HuH-7 (cell line): ENCODE results near the gene NR6A1.

ENCODE experiments used
- DNase-seq: peaks from one replicate; pipeline ENCODE4 v3.0.0; 2011; ENCODE audit warnings: low spot score

Gene NR6A1

DNA sequence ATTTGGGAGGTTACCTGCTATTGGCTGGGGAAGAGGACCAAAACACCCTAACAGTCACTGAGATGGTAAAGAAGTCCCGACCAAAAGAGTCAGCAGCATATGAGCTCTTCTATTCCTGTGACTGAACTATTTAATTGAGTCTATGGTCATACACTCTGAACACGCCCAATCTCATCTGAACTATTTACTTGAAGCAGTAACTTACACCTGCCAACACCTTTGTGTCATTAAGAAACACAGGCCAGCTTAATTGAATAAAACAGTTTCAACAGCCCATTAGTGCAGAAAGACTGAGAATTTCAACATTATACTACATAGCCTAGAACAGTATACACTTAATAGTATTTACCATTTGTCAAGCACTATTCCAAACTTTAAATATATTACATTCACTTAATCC is 47.8 kb downstream of the NR6A1 start:
- DNase-seq: no peak

DNA sequence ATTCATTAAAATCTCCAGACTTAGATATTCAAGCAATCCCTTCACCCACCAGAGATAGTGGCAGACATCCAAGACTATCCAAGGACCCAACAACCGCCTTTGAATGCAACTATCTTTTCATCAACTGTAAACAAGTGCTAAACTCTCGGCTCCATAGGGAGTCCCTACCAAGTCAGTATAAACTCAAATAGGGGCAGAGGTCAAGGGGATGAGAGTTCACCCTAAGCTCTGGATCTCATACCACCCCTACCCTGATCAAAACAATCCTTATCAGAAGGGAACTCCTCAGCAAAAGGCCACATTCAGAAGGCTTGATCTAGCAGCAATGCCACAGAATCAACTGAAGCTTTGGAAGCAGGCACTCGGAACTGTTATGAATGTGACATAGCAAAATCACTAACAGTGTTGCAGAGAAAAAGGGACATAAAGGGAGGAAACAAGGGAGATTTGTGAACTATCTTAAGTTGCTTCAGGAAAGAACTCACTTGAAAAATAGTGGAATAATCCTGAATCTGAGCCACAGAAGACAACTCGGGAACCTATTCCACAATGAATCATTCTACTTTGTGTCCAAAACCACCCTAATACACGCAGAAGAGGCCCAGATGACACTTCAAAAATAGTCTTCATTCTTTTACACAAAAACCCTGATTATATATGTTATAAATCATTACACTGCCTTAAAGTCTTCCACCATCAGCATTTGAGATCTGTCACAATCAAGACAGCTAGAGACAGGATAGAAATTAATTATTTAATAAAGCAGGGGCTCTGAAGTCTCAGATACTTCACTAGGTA is 49.8 kb downstream of the NR6A1 start:
- no peak for DNase-seq

DNA sequence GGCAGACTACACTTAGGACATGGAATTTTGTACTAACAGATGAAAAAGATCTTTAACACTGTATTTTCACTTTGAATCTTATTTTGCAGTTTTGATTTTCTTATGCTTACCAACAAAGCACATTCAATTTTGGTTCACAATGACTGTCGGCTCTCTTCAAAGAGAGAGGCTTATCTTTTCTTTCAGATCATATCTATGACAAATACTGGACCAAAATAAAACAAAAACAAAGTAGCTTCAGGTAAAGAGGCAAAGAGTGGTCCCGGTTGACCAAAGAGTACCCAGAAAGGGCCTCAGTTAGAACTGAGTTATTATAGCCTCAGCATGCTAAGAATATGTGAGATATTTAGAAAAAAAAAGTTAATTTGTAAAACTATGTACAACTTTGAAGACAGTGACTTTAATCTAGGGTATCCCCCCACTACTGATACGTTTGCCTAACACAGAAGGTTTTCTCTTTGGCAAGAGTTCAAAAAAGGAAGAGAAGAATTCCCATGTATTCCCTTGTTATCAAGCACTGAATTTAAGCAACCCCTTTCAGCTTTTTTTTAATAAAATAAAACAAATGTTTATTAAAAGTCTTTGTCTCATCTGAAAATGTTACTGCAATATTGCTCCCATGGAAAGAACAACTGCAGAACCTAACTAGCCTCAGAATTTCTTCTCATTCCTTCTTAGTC is 50.5 kb downstream of the NR6A1 start:
- DNase-seq: no peak

DNA sequence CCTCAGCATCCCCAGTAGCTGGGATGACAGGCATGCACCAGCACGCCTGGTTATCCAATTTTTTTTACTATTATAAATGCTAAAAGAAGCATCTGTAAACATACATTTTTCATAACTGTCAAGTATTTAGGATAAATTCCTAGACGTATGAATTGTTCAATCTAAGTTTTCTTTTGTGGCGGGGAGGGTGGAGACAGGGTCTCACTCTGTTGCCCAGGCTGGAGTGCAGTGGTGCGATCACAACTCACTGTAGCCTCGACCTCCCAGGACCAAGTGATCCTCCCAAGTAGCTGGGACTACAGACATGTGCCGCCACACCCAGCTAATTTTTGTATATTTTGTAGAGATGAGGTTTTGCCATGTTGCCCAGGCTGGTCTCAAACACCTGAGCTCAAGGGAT is 52.2 kb downstream of the NR6A1 start:
- no peak for DNase-seq

DNA sequence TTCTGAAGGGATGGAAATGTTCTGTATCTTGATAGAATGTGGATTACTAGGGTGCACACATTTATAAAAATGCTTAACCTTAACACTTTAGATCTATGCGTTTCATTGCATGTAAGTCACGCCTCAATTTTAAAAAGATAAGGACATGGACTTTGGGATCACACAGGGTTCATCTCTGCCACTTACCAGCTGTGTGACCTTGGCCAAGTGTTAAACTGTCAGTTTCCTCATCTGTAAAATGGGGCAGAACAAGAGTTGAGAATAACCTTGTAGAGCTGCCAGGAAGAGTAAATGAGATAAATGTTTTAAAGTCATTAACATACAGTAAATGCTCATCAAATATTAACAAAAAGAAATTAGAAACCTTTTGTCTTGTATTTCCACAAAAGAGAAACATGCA is 53.5 kb downstream of the NR6A1 start:
- no peak for DNase-seq

DNA sequence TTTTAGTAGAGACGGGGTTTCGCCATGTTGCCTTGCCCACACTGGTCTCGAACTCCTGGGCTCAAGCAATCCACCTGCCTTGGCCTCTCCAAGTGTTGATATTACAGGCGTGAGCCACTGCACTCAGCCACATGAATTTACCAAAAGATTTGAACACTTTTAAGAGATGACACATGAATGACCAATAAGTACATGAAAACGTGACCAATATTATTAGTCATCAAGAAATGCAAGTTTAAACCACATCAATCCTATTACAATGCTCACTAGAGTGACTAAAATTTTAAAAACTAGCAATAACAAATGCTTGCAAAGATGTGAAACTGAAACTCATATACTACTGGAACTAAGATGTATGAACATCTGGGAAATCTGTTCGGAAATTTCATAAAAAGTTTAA is 54.3 kb downstream of the NR6A1 start:
- no peak for DNase-seq

DNA sequence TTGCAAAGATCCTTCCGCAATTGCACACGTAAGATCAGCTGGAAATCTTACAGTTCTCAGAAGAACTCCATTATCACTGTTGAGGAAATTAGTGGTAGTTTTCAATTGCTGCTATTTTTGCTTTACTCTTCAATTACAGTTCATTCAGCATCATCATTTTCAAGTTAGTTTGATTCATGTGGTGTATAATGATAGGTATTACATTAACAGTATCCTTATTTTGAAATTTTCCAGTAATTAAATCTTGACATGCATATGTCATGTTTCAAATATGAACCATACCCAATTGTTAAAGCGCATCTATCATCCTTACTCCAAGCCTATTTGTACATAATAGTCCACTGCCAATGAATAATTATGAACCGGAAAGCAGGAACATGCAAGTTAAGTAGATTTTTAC is 60.3 kb downstream of the NR6A1 start:
- no peak for DNase-seq

DNA sequence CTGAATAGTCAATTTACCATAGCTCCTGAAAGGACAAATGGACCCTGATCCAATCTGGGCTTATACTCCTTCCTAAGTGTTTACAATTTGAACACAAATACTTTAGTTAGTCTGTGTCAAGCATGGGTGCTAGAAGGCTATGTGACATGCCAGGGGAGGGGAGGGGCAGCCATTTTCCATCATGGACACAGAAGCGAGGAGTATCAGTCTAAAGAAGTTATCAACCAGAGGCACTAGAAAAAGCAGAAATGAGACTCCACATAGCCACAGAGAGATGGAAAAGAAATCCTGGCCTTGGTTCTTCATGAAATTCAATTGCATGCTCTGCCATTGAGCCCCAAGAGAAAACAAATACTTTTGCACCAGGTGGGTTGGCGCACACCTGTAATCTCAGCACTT is 61.8 kb downstream of the NR6A1 start:
- DNase-seq: no peak

DNA sequence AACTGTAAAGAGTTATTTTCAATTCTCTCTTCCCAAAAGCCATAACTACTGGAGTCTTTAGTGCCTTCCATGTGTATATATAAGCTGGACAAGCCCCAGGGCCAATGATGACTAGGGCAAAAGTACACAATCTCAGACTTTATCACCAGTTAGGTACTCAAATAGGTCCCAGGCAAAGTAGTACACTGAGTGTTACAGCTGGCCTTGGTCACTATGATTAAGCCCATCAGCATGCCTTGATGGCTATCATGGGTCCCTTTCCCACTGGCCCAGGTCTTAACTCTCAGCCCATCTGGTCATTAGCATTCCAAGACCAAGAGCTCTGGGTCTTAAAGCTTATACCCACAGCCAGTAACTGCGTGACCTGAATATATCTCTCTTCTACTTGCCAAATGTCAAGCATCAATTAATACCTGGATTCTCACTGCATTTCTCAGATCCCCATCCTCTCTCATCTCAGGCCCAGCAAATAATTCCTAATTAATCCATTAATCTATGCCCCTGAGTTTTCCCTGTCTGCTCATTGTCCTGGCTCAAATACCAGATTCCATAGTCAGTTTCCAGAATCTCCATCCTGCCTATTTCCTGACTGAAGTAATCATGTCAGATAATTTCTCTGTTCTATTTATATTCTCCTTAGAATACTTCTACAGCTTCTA is 62.3 kb downstream of the NR6A1 start:
- no peak for DNase-seq

DNA sequence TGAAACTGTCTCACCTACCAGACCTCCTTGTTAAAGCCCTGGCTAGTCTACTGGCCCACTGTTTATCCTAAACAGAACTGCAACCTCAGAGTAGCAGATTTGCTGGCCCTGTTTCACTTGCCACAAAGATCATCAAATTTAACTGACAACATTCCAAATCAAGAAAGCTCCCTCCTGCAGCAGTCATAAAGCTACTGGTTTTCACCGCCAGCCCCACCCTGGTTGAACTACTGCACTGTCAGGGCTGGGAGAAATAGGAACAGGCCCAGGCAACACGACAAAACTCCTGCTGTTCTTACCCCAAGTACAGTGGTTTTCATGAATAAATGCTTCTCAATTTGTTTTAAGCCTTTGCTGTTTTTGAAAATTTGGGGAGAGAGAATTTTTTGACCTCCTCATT is 63.0 kb downstream of the NR6A1 start:
- DNase-seq: no peak

DNA sequence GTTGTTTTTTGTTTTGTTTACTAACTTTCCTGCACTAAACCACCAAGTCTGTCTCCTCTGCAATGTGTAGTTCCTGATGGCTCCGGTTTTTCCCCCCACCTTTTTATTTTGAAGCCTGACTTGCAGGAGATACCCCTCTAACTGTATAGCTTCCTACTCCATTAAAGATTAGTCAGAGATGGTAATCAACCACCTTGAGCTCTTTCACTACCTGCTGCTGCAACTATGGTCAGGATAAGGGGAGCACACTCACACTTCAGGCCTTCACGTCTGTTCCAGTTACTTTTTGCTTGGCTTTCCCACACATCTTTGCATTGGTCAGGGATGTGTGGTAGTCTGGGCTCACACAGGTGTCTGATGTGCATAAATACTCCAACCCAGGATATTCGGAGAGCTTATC is 63.4 kb downstream of the NR6A1 start:
- no peak for DNase-seq

DNA sequence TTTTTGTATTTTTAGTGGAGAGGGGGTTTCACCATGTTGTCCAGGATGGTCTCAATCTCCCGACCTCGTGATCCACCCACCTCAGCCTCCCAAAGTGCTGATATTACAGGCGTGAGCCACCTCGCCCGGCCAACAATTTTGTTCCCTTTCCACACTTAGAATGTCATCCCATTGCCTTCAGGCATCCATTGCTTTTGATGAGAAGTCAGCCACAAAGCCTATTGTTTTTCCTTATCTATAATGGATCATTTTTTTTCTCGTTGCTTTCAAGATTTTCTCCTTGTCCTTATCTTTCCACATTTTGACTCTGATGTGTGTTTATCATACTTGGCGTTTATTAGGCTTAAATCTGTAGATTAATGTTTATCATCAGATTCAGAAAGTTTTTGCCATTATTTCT is 64.4 kb downstream of the NR6A1 start:
- no peak for DNase-seq

DNA sequence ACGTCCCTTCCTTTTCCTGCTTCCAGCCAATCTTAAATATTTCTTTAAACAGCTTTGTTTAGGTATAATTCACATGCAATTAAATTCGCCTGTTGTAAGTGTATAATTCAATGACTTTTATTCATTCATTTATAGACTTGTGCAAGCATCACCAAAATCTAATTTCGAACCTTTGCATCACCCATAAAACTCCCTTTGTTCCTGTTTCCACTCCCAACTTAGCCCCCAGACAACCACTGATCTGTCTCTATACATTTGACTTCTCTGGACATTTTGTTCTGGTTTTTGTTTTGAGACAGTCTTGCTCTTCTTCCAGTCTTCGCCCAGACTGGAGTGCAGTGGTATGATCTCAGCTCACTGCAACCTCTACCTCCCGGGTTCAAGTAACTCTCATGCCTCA is 71.5 kb downstream of the NR6A1 start:
- no peak for DNase-seq

DNA sequence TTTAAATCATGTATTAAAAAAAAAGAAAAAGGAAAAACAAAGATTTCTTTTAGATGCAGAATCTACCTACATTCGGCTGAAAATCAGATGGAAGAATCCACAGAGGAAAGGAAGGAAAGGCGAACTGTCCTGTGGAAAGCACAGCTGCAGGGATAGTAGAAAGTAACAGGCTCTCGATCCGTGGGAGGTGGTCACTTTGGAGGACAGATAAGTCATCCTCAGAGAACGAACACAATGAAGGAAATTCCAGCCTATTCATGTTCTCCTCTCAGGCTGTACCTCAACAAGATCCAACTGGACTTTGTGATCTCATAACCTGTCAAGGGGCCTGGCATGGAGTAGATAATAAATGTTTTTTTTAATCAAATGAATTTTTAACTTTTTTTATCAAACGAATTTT is 72.8 kb downstream of the NR6A1 start:
- DNase-seq: no peak

DNA sequence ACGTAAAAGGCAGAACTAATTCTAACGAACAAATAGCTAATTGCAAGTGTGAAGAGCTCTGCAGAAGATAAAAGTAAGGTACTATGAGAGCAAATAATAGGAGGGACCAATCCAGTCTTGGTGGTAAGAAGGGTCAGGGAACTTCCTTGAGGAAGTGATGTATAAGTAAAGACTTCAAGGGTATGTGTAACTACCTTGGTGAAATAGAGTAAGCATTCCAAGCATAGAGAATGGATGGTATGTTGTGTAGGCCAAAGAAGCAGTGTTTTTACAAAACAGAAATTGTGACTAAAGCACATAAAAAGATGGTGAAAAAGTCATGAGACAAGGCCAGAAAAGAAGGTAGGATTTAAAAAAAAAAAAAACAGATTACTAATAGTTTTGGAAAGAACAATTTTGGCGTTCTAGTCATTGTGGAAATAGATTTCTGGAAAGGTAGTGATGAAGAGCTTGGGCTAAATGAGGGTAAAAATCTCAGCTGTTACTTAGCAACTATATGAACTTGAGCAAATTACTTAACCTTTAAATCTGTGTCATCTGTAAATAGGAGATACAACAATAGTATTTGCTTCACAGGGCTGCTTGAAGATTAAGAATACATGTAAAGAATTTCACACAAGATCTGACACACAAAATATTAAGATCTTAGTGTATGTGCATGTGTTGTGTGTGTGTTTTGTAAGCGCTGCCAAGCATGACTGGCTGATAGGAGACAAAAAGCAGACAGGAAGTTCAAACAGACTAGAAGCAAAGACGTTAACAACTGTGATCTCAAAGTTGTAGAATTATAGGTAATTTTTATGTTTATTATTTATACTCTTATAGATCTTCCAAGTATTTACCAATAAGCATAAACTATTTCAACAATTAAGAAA is 73.5 kb downstream of the NR6A1 start:
- DNase-seq: no peak

DNA sequence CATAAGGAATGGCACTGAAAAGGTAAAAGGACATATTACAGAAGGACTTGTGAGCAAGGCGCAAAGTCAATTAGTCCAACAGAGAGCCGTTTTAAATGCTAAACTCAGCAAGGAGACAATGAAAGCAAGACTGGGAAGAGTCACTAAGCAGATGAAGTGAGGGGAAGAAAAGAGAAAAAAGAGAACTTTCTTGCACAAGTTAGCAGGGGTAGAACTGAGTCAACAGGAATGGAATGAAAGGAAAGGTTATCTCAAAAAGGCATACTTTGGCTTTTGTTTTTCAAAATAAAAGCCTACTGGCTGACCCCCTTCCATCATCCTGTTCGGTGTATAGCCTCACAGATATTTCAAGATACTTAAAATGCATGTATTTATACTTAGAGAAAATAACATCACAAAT is 75.0 kb downstream of the NR6A1 start:
- no peak for DNase-seq

DNA sequence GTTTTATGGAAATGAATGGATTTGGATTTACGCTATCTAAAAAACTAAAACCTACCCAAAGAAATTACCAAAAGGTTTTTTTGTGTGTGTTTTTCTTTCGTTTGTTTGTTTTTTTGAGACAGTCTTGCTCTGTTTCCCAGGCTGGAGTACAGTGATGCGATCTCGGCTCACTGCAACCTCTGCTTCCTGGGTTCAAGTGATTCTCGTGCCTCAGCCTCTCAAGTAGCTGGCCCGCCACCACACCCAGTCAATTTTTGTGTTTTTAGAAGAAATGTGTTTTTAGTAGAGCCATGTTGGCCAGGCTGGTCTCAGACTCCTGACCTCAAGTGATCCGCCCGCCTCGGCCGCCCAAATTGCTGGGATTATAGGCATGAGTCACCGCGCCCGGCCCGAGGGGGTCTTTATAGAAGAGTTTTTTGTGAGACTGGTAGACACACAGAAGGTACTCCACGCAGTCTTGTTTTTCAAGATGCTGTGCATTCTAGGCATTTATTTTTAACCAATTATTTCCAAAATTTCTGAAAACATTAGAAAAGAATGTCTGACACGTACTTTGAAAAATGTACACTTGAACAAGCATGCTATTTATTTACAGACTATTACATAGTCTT is 75.7 kb downstream of the NR6A1 start:
- no peak for DNase-seq

DNA sequence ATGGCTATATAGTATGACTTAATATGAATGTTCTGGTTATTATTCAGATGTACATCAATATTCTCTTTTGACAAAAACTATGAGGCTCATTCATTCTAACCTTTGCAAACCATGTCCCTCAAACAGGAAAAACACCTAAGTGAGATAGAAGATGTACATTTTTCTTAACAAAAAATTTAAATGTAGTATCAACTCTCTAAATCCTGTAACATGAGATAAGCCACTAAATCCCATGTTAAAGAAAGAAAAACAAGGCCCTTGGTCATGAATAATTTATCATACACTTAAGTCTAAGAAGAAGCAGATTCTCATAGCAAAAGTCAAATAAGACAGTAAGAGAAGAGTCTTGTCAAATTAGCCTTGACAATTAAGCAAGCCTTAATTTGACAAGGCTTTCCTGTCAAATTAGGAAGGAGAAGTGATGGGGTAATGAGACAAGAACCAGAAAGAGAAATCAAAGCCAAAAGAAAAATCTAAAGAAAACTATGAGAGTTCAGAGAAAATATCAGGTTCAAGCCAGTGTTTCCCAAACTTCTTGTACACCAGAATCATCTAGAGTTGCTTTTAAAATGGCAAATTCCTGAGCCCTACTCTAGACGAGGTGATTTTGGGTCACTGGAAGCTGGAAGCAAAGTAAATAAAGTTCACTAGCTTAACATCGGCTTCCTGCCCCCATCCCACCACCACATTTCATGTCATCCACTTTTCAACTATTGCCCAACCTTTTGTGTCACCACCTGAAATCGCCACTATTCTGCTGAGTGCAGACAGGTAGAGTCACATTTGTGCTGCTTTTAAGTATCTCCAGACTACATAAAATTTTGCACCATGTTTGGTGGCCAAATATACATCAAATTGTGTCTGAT is 76.5 kb downstream of the NR6A1 start:
- peak; percentile 45 for DNase-seq

DNA sequence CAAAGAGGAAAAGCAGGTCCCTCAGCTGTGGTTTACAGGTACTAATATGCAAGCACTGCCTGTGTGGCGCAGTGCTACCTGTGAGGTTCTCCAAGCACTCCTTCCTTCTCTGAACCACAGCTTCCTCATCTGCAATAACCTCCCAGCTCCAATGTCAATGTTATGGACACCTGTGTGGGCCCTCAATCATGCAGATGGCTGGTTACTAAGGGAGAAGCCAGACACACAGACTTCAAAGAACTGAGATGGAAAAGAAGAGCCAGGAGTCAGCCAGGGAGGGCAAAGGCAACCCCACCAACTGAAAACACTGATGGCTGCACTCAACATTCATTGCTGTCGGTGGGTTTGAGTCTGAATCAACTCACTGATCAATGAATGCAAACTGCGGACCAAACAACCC is 77.7 kb downstream of the NR6A1 start:
- no peak for DNase-seq

DNA sequence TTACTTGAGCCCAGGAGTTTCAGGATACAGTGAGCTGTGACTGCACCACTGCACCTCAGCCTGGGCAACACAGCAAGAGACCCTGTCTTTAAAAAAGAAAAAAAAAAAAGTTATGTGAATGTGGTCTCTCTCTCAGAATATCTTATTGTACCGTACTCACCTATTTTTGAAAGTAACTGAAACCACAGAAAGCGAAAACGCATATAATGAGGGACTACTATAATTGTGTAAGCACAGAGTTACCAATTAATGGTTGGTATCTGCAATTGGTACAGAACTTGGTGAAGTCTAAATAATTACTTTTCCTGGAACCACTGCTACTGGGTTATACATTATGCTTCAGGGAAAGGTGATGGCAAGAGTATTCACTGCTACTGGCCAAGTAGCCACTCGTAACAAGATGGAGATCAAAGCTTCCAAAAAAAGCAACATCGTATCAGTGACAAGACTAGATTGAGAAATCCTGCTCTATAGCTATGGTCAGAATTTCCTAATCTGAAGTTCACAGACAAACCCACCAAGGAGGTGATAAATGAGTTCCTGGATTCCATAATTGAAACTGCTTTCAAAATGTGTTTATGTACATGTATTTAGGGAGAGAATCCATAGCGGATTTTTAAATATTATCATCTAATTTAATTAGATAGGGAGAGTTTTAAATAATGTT is 82.7 kb downstream of the NR6A1 start:
- no peak for DNase-seq
